ENCODE data around the gene RAB12. TPM values are rescaled to one million over a fixed set of nuclear protein-coding genes. Genes with fewer than 3 reads are reported as not detected.
"Not testable (repeated sequence)": the region's sequence is repeated elsewhere in the genome, so short reads cannot be mapped to it uniquely, and the experiment has no call there.

Gene RAB12, protein sequence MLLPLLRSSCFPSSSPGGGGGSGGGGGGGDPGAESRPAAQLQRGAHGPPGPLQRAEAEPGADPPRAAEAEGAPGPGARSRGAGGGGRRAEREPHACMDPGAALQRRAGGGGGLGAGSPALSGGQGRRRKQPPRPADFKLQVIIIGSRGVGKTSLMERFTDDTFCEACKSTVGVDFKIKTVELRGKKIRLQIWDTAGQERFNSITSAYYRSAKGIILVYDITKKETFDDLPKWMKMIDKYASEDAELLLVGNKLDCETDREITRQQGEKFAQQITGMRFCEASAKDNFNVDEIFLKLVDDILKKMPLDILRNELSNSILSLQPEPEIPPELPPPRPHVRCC
- 37.0 TPM for polyA plus RNA-seq (2013, experiment 1 of 2)
- 38.3 TPM for polyA plus RNA-seq (2013, experiment 2 of 2)

DNA sequence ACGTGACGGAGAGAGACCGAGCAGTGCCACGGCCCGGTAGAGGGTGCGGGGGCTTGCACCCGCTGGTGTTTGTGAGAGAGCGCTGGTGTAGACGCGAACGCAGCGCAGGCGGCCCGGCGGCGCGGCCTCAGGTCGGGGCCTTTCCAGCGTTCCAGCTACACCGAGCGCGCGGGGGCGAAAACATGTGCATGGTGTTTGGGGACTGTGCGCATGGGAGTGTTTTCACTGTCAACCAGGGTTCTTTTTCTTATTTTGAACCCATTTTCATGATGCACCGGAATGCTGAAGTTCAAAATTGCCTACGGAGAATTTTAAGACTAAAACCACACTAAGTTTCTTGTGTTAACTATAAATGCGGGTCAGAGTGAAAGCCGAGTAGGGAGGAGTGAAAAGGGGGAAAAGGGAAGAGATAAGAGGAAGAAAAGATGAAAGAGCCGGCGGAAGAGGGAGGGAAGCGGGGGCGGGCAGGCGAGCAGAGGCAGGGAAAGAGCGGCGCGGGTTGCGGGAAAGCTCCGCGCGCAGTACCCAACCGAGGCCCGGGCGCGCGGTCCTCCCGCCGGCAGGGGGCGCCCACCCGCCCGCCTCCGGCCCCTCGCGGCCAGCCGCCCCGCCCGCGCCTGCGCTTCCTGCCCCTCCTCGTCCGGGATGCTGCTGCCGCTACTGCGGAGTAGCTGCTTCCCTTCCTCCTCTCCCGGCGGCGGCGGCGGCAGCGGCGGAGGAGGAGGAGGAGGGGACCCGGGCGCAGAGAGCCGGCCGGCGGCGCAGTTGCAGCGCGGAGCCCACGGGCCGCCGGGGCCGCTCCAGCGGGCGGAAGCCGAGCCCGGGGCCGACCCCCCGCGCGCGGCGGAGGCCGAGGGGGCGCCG lies at the start of gene RAB12:
Gene RAB12 (plus strand): TSS at position 643 of the 864 bp plus-strand sequence. CDS start 3 bp downstream, at position 646.
- WGBS, 2 experiments (ENCODE audit: insufficient coverage in 2 of 2): 8 to 10% methylated on average over 32 to 46 of the region's 95 CpGs
- peaks cover 11% of the 10 kb centered on the region for H3K4me1 ChIP-seq (ENCODE audit: control insufficient read depth, insufficient read depth, low read length, poor library complexity, severe bottlenecking)
- no peaks in the 10 kb centered on the region for H3K9me3 ChIP-seq (ENCODE audit: control insufficient read depth, low read length)
- peak within 1 kb of the TSS; percentile 64 for H3K27ac ChIP-seq (ENCODE audit: low read depth, low read length, severe bottlenecking)
- peaks cover 16% of the 10 kb centered on the region for H3K36me3 ChIP-seq (ENCODE audit: control insufficient read depth, insufficient read depth, low read length)
- H3K4me3 ChIP-seq (ENCODE audit: extremely low read depth, insufficient read depth, low read length, poor library complexity, severe bottlenecking): peak within 1 kb of the TSS; percentile 93

DNA sequence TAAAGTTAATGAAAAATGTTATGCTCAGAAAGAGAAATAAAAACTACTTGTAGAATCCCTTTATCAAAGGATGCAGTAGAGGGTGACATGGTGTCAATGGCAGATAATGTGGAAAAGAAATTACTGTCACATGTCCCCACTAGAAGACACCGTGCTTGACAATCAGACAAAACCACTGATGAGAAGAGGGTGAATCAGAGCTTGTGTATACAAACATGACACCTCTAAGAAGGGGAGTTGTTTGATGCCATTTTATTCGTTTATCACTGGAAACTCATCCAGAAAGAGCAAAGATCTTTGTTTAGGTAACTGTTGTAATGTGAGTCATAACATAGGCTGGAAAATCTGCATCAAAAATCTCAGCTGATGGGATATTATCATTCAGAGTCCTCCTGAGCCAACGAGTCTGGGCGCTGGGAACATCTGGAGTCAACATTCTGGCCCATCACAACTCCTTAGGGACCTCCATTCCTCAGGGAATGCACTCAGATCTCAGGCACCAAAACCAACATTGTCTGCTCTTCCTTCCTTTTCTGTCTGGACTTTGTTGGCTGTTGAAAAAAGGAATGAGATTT lies 49.5 kb upstream of the RAB12 start:
- WGBS, 2 experiments (ENCODE audit: insufficient coverage in 2 of 2): 76 to 92% methylated on average over 4 of the region's 4 CpGs
- H3K9me3 ChIP-seq (ENCODE audit: control insufficient read depth, low read length): no peaks in the 10 kb centered on the region
- no peak overlapping the region for H3K27ac ChIP-seq (ENCODE audit: low read depth, low read length, severe bottlenecking)
- H3K4me3 ChIP-seq (ENCODE audit: extremely low read depth, insufficient read depth, low read length, poor library complexity, severe bottlenecking): no peak overlapping the region
- no peaks in the 10 kb centered on the region for H3K4me1 ChIP-seq (ENCODE audit: control insufficient read depth, insufficient read depth, low read length, poor library complexity, severe bottlenecking)
- H3K36me3 ChIP-seq (ENCODE audit: control insufficient read depth, insufficient read depth, low read length): no peaks in the 10 kb centered on the region

DNA sequence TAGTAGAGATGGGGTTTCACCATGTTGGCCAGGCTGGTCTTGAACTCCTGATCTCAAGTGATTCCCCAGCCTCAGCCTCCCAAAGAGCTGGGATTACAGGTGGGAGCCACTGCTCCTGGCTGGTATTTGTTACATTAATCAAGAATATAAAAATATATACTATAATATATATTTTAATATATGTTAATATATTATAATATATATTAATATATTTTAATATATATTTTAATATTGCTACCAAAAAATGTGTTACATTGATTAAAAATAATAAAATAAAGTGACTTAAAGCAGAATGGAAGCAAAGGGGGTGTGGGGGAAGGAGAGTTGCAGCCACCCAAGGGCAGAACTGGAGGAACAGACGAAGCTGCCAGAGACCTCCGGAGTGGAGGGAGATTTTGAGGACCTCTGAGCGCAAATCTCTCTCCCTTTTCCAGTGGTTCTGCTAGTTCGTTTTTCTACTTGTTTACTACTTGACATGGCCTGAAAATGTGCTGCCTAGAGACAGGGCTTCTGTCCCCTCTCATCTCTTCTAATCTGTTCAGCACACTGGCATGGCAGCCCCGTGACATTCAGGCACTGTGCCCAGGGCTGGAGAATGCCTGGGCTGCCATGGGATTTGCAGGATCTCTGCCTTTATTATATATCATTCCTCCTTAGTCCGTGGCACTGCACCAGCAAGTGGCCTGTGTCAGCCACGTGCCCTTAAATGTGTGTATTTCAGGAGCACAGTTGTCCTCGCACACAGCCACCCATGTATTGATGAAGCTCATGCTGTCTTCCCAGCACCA lies 47.9 kb upstream of the RAB12 start:
- Histone ChIP-seq H3K27ac (ENCODE audit: low read depth, low read length, severe bottlenecking) (no peak overlapping the region), H3K4me3 (ENCODE audit: extremely low read depth, insufficient read depth, low read length, poor library complexity, severe bottlenecking) (no peak overlapping the region), H3K36me3 (ENCODE audit: control insufficient read depth, insufficient read depth, low read length) (no peaks in the 10 kb centered on the region), H3K9me3 (ENCODE audit: control insufficient read depth, low read length) (no peaks in the 10 kb centered on the region), H3K4me1 (ENCODE audit: control insufficient read depth, insufficient read depth, low read length, poor library complexity, severe bottlenecking) (no peaks in the 10 kb centered on the region)
- 86 to 91% methylated on average over 6 of the region's 8 CpGs for WGBS, 2 experiments (ENCODE audit: insufficient coverage in 2 of 2)

DNA sequence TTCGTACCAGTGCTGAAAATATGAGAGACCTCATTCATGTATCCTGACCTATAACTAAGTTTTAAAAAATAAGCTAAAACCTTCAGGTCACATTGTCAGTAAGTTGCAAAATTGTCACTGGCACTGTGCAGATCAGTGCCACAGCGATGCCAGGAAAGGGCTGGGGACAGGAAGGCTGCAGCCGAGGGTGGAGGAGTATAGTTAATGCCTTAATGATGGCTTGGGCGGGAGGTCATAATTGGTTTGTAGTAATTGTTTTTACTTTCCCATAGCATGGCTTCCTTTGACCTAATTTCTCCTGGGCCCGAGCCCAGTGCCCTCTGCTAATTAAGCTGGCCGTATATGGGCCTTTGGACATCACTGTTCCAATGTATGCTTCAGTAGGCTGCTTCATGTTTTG lies 47.2 kb upstream of the RAB12 start:
- H3K9me3 ChIP-seq (ENCODE audit: control insufficient read depth, low read length): no peaks in the 10 kb centered on the region
- H3K4me1 ChIP-seq (ENCODE audit: control insufficient read depth, insufficient read depth, low read length, poor library complexity, severe bottlenecking): no peaks in the 10 kb centered on the region
- WGBS, 2 experiments (ENCODE audit: insufficient coverage in 2 of 2): 86 to 87% methylated on average over 4 of the region's 6 CpGs
- no peak overlapping the region for H3K4me3 ChIP-seq (ENCODE audit: extremely low read depth, insufficient read depth, low read length, poor library complexity, severe bottlenecking)
- H3K27ac ChIP-seq (ENCODE audit: low read depth, low read length, severe bottlenecking): no peak overlapping the region
- no peaks in the 10 kb centered on the region for H3K36me3 ChIP-seq (ENCODE audit: control insufficient read depth, insufficient read depth, low read length)

DNA sequence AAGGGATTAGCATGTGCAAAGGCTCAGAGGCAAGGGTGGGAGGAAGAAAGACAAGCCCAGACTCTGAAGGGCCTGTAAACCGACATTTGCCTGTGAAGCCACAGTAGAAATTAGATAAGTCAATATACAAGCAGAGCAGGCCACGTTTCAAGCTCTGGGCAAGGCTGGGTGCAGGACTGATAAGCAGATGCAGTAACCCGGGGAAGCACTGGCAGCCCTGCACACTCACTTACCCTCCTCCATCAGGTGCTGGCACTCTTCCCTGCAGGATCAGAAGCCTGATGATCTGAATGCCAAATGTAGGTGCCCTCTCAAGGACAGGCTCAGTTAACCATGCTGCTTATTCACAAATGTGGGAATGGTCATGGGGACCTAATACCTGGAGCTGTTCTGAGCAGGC lies 46.3 kb upstream of the RAB12 start:
- Histone ChIP-seq H3K4me1 (ENCODE audit: control insufficient read depth, insufficient read depth, low read length, poor library complexity, severe bottlenecking) (no peaks in the 10 kb centered on the region), H3K4me3 (ENCODE audit: extremely low read depth, insufficient read depth, low read length, poor library complexity, severe bottlenecking) (no peak overlapping the region), H3K27ac (ENCODE audit: low read depth, low read length, severe bottlenecking) (no peak overlapping the region), H3K9me3 (ENCODE audit: control insufficient read depth, low read length) (no peaks in the 10 kb centered on the region), H3K36me3 (ENCODE audit: control insufficient read depth, insufficient read depth, low read length) (no peaks in the 10 kb centered on the region)
- 90% methylated on average over 2 to 3 of the region's 3 CpGs for WGBS, 2 experiments (ENCODE audit: insufficient coverage in 2 of 2)

DNA sequence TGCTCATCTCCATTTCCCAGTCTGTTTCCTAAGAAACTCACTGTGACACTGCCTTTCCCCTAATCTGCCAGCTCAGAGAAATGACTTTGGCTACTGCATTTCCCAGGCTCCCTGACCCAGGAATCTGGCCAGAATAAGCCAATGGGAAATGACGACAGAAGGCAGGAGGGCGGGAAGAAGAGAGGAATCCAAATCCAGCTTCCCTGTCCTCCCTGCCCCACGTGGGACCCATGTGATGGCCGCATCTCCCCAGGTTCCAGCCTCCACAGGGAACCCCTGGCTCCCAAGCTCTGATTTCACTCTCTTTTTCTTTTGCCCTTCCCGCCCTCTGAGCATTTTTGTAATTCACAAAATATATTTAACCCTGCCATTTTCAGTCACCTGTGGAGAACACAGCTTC lies 37.8 kb upstream of the RAB12 start:
- 66 to 100% methylated on average over 1 to 5 of the region's 5 CpGs for WGBS, 2 experiments (ENCODE audit: insufficient coverage in 2 of 2)
- H3K27ac ChIP-seq (ENCODE audit: low read depth, low read length, severe bottlenecking): no peak overlapping the region
- no peak overlapping the region for H3K4me3 ChIP-seq (ENCODE audit: extremely low read depth, insufficient read depth, low read length, poor library complexity, severe bottlenecking)
- no peaks in the 10 kb centered on the region for H3K36me3 ChIP-seq (ENCODE audit: control insufficient read depth, insufficient read depth, low read length)
- no peaks in the 10 kb centered on the region for H3K4me1 ChIP-seq (ENCODE audit: control insufficient read depth, insufficient read depth, low read length, poor library complexity, severe bottlenecking)
- no peaks in the 10 kb centered on the region for H3K9me3 ChIP-seq (ENCODE audit: control insufficient read depth, low read length)

DNA sequence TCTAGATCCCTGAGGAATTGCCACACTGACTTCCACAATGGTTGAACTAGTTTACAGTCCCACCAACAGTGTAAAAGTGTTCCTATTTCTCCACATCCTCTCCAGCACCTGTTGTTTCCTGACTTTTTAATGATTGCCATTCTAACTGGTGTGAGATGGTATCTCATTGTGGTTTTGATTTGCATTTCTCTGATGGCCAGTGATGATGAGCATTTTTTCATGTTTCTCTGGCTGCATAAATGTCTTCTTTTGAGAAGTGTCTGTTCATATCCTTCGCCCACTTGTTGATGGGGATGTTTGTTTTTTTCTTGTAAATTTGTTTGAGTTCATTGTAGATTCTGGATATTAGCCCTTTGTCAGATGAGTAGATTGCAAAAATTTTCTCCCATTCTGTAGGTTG lies 35.5 kb upstream of the RAB12 start:
- H3K4me3 ChIP-seq (ENCODE audit: extremely low read depth, insufficient read depth, low read length, poor library complexity, severe bottlenecking); H3K27ac ChIP-seq (ENCODE audit: low read depth, low read length, severe bottlenecking); H3K36me3 ChIP-seq (ENCODE audit: control insufficient read depth, insufficient read depth, low read length); H3K4me1 ChIP-seq (ENCODE audit: control insufficient read depth, insufficient read depth, low read length, poor library complexity, severe bottlenecking); H3K9me3 ChIP-seq (ENCODE audit: control insufficient read depth, low read length): not testable (repeated sequence)
- WGBS, 2 experiments (ENCODE audit: insufficient coverage in 2 of 2): no CpG with 5 or more reads among the region's 1 CpG

DNA sequence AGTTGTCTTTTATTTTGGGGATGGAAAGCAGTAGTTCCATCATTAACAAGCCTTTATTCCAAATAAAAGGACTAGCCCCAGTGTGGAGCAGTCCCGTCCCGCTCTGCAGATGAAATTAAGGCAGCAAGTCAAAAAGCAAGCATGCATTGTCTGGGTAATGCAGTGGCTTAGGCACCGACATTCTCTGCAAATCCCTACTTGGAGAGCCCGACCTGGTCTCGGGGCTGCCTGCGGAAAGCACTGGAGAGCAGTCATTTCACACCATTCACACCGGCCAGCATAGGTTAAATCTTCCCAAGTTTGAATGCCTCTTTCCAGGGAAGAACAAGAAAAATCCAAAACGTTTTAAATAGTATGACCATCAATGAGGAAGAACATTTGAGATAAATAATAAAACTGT lies 24.4 kb upstream of the RAB12 start:
- Histone ChIP-seq H3K27ac (ENCODE audit: low read depth, low read length, severe bottlenecking) (no peak overlapping the region), H3K4me3 (ENCODE audit: extremely low read depth, insufficient read depth, low read length, poor library complexity, severe bottlenecking) (no peak overlapping the region), H3K4me1 (ENCODE audit: control insufficient read depth, insufficient read depth, low read length, poor library complexity, severe bottlenecking) (no peaks in the 10 kb centered on the region), H3K9me3 (ENCODE audit: control insufficient read depth, low read length) (no peaks in the 10 kb centered on the region), H3K36me3 (ENCODE audit: control insufficient read depth, insufficient read depth, low read length) (no peaks in the 10 kb centered on the region)
- WGBS, 2 experiments (ENCODE audit: insufficient coverage in 2 of 2): 23 to 26% methylated on average over 4 of the region's 8 CpGs

DNA sequence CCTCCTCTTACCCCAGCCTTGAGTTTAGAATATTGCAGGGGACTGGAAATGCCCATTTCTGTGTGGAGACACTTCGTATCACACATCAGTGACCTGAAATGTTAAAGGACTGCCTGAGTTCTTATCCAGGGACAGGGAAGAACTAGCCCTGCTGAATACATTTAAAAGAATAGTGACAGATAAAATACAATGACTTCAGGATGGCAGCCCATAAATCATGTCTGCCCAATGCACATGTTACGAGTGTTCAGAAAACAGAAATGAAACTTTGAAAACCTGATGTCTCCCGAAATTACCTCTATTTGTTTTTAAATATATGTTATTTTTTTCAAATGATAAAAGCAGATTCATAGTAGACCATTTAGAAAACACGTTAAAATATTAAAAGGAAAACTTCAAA lies 22.3 kb upstream of the RAB12 start:
- Histone ChIP-seq H3K4me1 (ENCODE audit: control insufficient read depth, insufficient read depth, low read length, poor library complexity, severe bottlenecking) (no peaks in the 10 kb centered on the region), H3K36me3 (ENCODE audit: control insufficient read depth, insufficient read depth, low read length) (no peaks in the 10 kb centered on the region), H3K9me3 (ENCODE audit: control insufficient read depth, low read length) (no peaks in the 10 kb centered on the region), H3K4me3 (ENCODE audit: extremely low read depth, insufficient read depth, low read length, poor library complexity, severe bottlenecking) (no peak overlapping the region), H3K27ac (ENCODE audit: low read depth, low read length, severe bottlenecking) (no peak overlapping the region)
- 100% methylated on average over 1 of the region's 4 CpGs for WGBS, 2 experiments (ENCODE audit: insufficient coverage in 2 of 2)

DNA sequence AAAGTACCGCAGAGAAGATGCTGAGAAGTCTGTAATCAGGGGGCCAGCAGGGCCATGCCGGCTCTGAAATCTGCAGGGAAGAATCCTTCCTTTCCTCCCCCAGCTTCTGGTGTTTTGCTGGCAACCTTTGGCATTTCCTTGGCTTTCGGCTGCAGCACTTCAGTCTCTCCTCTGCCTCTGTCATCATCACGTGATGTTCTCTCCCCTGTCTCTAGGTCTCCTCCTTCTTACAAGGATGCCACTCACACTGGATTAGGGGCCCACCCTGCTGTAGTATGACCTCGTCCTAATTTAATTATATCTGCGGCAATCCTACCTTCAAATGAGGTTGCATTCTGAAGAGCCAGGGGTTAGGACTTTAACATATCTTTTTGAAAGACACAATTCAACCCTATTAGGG lies 13.8 kb upstream of the RAB12 start:
- Histone ChIP-seq H3K36me3 (ENCODE audit: control insufficient read depth, insufficient read depth, low read length) (no peaks in the 10 kb centered on the region), H3K9me3 (ENCODE audit: control insufficient read depth, low read length) (no peaks in the 10 kb centered on the region), H3K4me3 (ENCODE audit: extremely low read depth, insufficient read depth, low read length, poor library complexity, severe bottlenecking) (no peak overlapping the region), H3K27ac (ENCODE audit: low read depth, low read length, severe bottlenecking) (no peak overlapping the region), H3K4me1 (ENCODE audit: control insufficient read depth, insufficient read depth, low read length, poor library complexity, severe bottlenecking) (no peaks in the 10 kb centered on the region)
- 91 to 100% methylated on average over 3 to 4 of the region's 6 CpGs for WGBS, 2 experiments (ENCODE audit: insufficient coverage in 2 of 2)

Data from mesodermal cell (in vitro differentiated cells).